Endothelial cell of umbilical vein (primary cell): ENCODE results near the gene NRF1. TPM values are rescaled to one million over a fixed set of nuclear protein-coding genes. Genes with fewer than 3 reads are reported as not detected.
A peak's percentile ranks its signal among the peaks of the same experiment; 100 is the strongest.

ENCODE experiments used
- BruUV-seq: library from RNA; stranded (reverse); fragments of 400-500 nt; replicated peaks from 2 replicates; lab custom pipeline; 2021; lab: Mats Ljungman, UMichigan
- CTCF ChIA-PET: fragments of 300-600, 350-600 bp; sonication (Branson Sonifier 250); formaldehyde crosslinking; loops from one replicate; lab custom pipeline; 2021; ENCODE audit warnings: antibody characterized with exemption, inconsistent platforms; lab: Charles Lee
- POLR2A ChIA-PET: fragments of 300-600, 350-600 bp; sonication (Branson Sonifier 250); formaldehyde crosslinking; loops from one replicate; lab custom pipeline; 2021; ENCODE audit warnings: antibody characterized with exemption, inconsistent platforms; lab: Charles Lee
- DNase-seq: peaks from one replicate; pipeline ENCODE4 v3.0.0-alpha.2; 2011; ENCODE audit warnings: low read depth, low spot score
- FAIRE-seq: peaks from 2 replicates; lab custom pipeline; 2011; peaks lifted over from hg19 to GRCh38; lab: Jason Lieb, UNC
- H2AFZ ChIP-seq: 2 replicates; pipeline ENCODE4 v1.6.0; 2012; ENCODE audit warnings: low read depth, low read length, control low read depth, inconsistent platforms
- H3K27ac ChIP-seq: 2 replicates; pipeline ENCODE4 v1.5.1; 2011; ENCODE audit warnings: low read depth, mild to moderate bottlenecking, control low read depth, low read length, moderate library complexity; ENCODE audit not compliant: insufficient read depth
- H3K27me3 ChIP-seq, 2 experiments: 2 replicates each; pipeline versions ENCODE4 v1.6.0 to v1.6.1; 2011; ENCODE audit warnings: low read length in 2 of 2, mixed read lengths in 1 of 2; ENCODE audit not compliant: control insufficient read depth in 2 of 2, insufficient read depth in 2 of 2
- H3K36me3 ChIP-seq, 2 experiments: 2 replicates in 1 of 2; 3 replicates in 1 of 2; pipeline ENCODE4 v1.5.1; 2011; ENCODE audit warnings: low read length in 2 of 2, mild to moderate bottlenecking in 1 of 2, moderate library complexity in 1 of 2; ENCODE audit not compliant: control insufficient read depth in 2 of 2, insufficient read depth in 2 of 2; ENCODE audit errors: extremely low read depth in 1 of 2
- H3K4me1 ChIP-seq: 3 replicates; pipeline ENCODE4 v1.5.1; 2011; ENCODE audit warnings: mild to moderate bottlenecking, low read length; ENCODE audit not compliant: control insufficient read depth, insufficient read depth; ENCODE audit errors: extremely low read depth
- H3K4me2 ChIP-seq: 2 replicates; pipeline ENCODE4 v1.6.1; 2011; ENCODE audit warnings: low read length, control low read depth, mixed read lengths; ENCODE audit not compliant: insufficient read depth
- H3K4me3 ChIP-seq, 3 experiments: fragments of 200-600 bp in 1 of 3; sonication (generic), shearing (Covaris generic) in 1 of 3; replicated peaks in 1 of 3; 2 replicates each; pipeline ENCODE4 v1.5.1; 2011 to 2016; ENCODE audit warnings: control low read depth in 3 of 3, low read length in 3 of 3, mild to moderate bottlenecking in 2 of 3, inconsistent platforms in 1 of 3, low read depth in 1 of 3, moderate library complexity in 1 of 3; ENCODE audit not compliant: insufficient read depth in 1 of 3
- H3K79me2 ChIP-seq: 2 replicates; pipeline ENCODE4 v1.6.0; 2012; ENCODE audit warnings: low read length, inconsistent platforms; ENCODE audit not compliant: control insufficient read depth, insufficient read depth
- H3K9ac ChIP-seq: replicated peaks from 2 replicates; pipeline ENCODE3; 2011; ENCODE audit warnings: low read length, control low read depth; ENCODE audit not compliant: insufficient read depth; ENCODE audit errors: extremely low read depth
- H3K9me1 ChIP-seq: replicated peaks from 3 replicates; pipeline ENCODE4 v1.6.0; 2011; ENCODE audit warnings: mild to moderate bottlenecking, low read length; ENCODE audit not compliant: control insufficient read depth, insufficient read depth; ENCODE audit errors: extremely low read depth
- H3K9me3 ChIP-seq: replicated peaks from 2 replicates; pipeline ENCODE4 v1.5.1; 2012; ENCODE audit warnings: low read length, inconsistent platforms; ENCODE audit not compliant: control insufficient read depth, insufficient read depth
- H4K20me1 ChIP-seq: replicated peaks from 2 replicates; pipeline ENCODE3; 2011; ENCODE audit warnings: mild to moderate bottlenecking, low read length; ENCODE audit not compliant: control insufficient read depth, insufficient read depth; ENCODE audit errors: extremely low read depth
- EZH2 ChIP-seq: IDR thresholded peaks from 2 replicates; pipeline ENCODE4 v1.6.1; 2012; ENCODE audit warnings: borderline replicate concordance, low read depth, mild to moderate bottlenecking, moderate library complexity, low read length, inconsistent platforms; ENCODE audit not compliant: severe bottlenecking
- GATA2 ChIP-seq: IDR thresholded peaks from 2 replicates; pipeline ENCODE4 v1.7.0; 2011; ENCODE audit warnings: low read depth, mild to moderate bottlenecking, moderate library complexity, mixed read lengths, low read length; ENCODE audit not compliant: insufficient read length, insufficient read depth
- JUN ChIP-seq: IDR thresholded peaks from 2 replicates; pipeline ENCODE4 v1.6.1; 2011; ENCODE audit warnings: borderline replicate concordance, low read depth; ENCODE audit not compliant: insufficient read length, insufficient read depth
- POLR2A ChIP-seq: IDR thresholded peaks from 2 replicates; pipeline ENCODE4 v1.6.1; 2012; ENCODE audit warnings: low read depth, mild to moderate bottlenecking, control low read depth, low read length
- dilution Hi-C: fragments of 300-500 bp; cut with MboI; formaldehyde crosslinking; loops from one replicate; pipeline ENCODE4 v1.15.0; 2019; ENCODE audit warnings: low sequenced_read_pairs; ENCODE audit not compliant: extremely low pct_ligation_motif_present
- intact Hi-C: fragments of 100-400 bp; cut with micrococcal nuclease; formaldehyde crosslinking; loops from one replicate; pipeline ENCODE4 v1.10.0; 2022
- polyA plus RNA-seq, 4 experiments: library from polyadenylated mRNA; depleted of rRNA in 3 of 4; stranded (reverse) in 3 of 4; unstranded in 1 of 4; fragments of >200 nt; gene quantifications; 2 replicates each; pipeline versions ENCODE4 v1.2.1 to v1.2.3, GENCODE V29; 2011 to 2012; ENCODE audit warnings: missing spikeins in 1 of 4
- total RNA-seq: library from RNA; stranded (reverse); gene quantifications from 2 replicates; pipeline ENCODE4 v1.2.3, GENCODE V29; 2021
- TF ChIP-seq, protein P1 (sequence below): IDR thresholded peaks from 2 replicates; pipeline ENCODE4 v1.6.1; 2011; ENCODE audit not compliant: insufficient read depth, insufficient read length
- TF ChIP-seq, protein P2 (sequence below), 2 donors: IDR thresholded peaks; 1 replicate in 1 of 2; 2 replicates in 1 of 2; pipeline ENCODE4 v1.5.1; 2011; ENCODE audit warnings: low read length in 2 of 2, mild to moderate bottlenecking in 2 of 2, moderate library complexity in 2 of 2, control low read depth in 1 of 2, inconsistent platforms in 1 of 2, low read depth in 1 of 2; ENCODE audit not compliant: insufficient read depth in 1 of 2; ENCODE audit errors: extremely low read depth in 1 of 2

Gene NRF1
- total and polyA plus RNA-seq, 2 donors (not counting 3 experiments of a cell fraction or from before 2014, with no cell fraction given) = 14.6 to 20.3 TPM

DNA sequence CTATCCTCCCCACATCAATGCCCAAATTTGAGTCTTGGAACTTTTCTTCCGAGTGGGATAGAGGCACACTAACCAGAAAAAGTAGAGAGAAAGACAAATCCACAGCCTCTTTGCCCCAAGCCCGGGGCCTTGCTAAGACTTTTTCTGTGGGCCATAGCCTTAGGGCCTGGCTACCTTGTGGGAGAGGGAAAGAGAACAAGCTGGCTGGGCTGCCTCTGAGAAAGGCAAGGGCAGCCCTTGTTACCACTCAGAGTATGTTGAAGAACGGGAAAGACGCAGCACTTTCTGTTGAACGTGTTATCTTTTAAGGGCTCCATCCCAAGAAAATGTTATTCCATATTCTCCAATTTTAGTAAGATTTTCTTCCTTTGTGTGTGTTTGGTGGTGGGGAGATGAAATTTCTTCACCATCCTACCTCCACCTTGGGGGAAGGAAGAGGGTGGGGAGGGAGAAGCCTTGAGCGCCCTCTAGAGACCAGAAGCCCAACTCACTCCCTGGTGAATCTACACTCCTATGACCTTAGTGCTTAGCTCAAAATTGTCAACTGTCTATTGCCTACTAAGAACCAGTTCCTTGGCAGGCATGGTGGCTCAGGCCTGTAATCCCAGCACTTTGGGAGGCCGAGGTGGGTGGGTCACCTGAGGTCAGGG, 3.9 kb upstream of the NRF1 start:
- ChIA-PET CTCF (interaction anchor here (0.5 to 1.6 kb wide), 23 partner anchors 9 to 402 kb away, joined by 3 to 12 read pairs (median 4); no protein-coding TSS in a partner anchor), POLR2A (no interaction called here)
- H3K4me2 ChIP-seq = no peak overlapping the region
- peaks cover 7% of the 10 kb centered on the region for H3K4me1 ChIP-seq
- no peak overlapping the region for H3K27ac ChIP-seq
- peaks cover 19% of the 10 kb centered on the region for H3K79me2 ChIP-seq
- DNase-seq = peak; percentile 14
- no peak for FAIRE-seq
- BruUV-seq = no TSS peak
- intact Hi-C loops (no loop called here), dilution Hi-C loops (no loop called here)
- no peaks in the 10 kb centered on the region for H3K36me3 ChIP-seq
- no peaks in the 10 kb centered on the region for H3K9me1 ChIP-seq
- no peaks in the 10 kb centered on the region for H3K27me3 ChIP-seq
- no peak overlapping the region for H3K4me3 ChIP-seq
- H2AFZ ChIP-seq = no peak overlapping the region
- no peaks in the 10 kb centered on the region for H3K9me3 ChIP-seq
- H4K20me1 ChIP-seq = no peaks in the 10 kb centered on the region
- TF ChIP-seq, protein P1, sequence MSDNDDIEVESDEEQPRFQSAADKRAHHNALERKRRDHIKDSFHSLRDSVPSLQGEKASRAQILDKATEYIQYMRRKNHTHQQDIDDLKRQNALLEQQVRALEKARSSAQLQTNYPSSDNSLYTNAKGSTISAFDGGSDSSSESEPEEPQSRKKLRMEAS = no peak
- TF ChIP-seq POLR2A = no peak
- no peak for TF ChIP-seq EZH2
- TF ChIP-seq GATA2 = no peak
- TF ChIP-seq, protein P2, sequence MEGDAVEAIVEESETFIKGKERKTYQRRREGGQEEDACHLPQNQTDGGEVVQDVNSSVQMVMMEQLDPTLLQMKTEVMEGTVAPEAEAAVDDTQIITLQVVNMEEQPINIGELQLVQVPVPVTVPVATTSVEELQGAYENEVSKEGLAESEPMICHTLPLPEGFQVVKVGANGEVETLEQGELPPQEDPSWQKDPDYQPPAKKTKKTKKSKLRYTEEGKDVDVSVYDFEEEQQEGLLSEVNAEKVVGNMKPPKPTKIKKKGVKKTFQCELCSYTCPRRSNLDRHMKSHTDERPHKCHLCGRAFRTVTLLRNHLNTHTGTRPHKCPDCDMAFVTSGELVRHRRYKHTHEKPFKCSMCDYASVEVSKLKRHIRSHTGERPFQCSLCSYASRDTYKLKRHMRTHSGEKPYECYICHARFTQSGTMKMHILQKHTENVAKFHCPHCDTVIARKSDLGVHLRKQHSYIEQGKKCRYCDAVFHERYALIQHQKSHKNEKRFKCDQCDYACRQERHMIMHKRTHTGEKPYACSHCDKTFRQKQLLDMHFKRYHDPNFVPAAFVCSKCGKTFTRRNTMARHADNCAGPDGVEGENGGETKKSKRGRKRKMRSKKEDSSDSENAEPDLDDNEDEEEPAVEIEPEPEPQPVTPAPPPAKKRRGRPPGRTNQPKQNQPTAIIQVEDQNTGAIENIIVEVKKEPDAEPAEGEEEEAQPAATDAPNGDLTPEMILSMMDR (IDR thresholded peaks at IDR 0.05; ENCODE audit: extremely low read depth in 1 of 2, insufficient read depth in 1 of 2, low read depth in 1 of 2, low read length in 2 of 2) = peak; percentile 44 to 57
- no peak for TF ChIP-seq JUN
- H3K9ac ChIP-seq = no peak overlapping the region
